NOMO-1 treated with dmso at 0.1 percent for 144 hours (cell line): ENCODE results near the gene ZNF783.
"Not testable (repeated sequence)": the region's sequence is repeated elsewhere in the genome, so short reads cannot be mapped to it uniquely, and the experiment has no call there.

Experiments
- DNase-seq: peaks from one replicate; lab custom pipeline; 2025; ENCODE audit not compliant: unreplicated experiment; lab: John Stamatoyannopoulos, UW

The ZNF783 gene

GRCh38 chr7:149329265-149329664 lies 67.3 kb downstream of the ZNF783 start:
- DNase-seq, result no peak

- no peak for DNase-seq
Measured at GRCh38 chr7:149329766-149330334, 67.9 kb downstream of the ZNF783 start.

- no peak for DNase-seq
Measured at GRCh38 chr7:149330914-149331567, 69.0 kb downstream of the ZNF783 start.

- DNase-seq, result not testable (repeated sequence)
Measured at GRCh38 chr7:149332602-149333320, 70.8 kb downstream of the ZNF783 start.

GRCh38 chr7:149333321-149333717 lies 71.3 kb downstream of the ZNF783 start:
- DNase-seq, result no peak

GRCh38 chr7:149334219-149334618 lies 72.2 kb downstream of the ZNF783 start:
- no peak for DNase-seq
